Body of pancreas (tissue), 4 donors: ENCODE measurements around the gene LITAF. TPM values are rescaled to one million over a fixed set of nuclear protein-coding genes. Genes with fewer than 3 reads are reported as not detected.

Experiments used
- ATAC-seq: fragments of 150-250 bp; one replicate; pipeline ENCODE4 v1.9.1; 2016
- DNase-seq, 4 donors: peaks; one replicate each; pipeline ENCODE4 v3.0.0-alpha.2; 2019
- H3K27ac ChIP-seq, 4 donors: fragments of 200-600 bp; sonication (generic); 1 replicate in 3 of 4; 2 replicates in 1 of 4; pipeline versions ENCODE4 v1.5.1 to v1.6.1; 2016 to 2019; ENCODE audit warnings: mild to moderate bottlenecking in 1 of 4, mixed read lengths in 1 of 4, moderate library complexity in 1 of 4
- H3K27me3 ChIP-seq, 2 donors: fragments of 200-600 bp; sonication (generic); one replicate each; pipeline ENCODE4 v1.6.0; 2016; ENCODE audit warnings: mild to moderate bottlenecking in 1 of 2
- H3K36me3 ChIP-seq, 2 donors: fragments of 200-600 bp; sonication (generic); replicated peaks in 1 of 2; 2 replicates each; pipeline ENCODE4 v1.5.1; 2016; ENCODE audit warnings: low read depth in 2 of 2; ENCODE audit not compliant: insufficient read depth in 1 of 2
- H3K4me1 ChIP-seq: fragments of 200-600 bp; sonication (generic); one replicate; pipeline ENCODE4 v1.6.0; 2016
- H3K4me3 ChIP-seq, 2 donors: fragments of 200-600 bp; sonication (generic); 1 replicate in 1 of 2; 2 replicates in 1 of 2; pipeline ENCODE4 v1.5.1; 2016 to 2019
- H3K9me3 ChIP-seq, 3 donors: fragments of 200-600 bp; sonication (generic); 1 replicate in 2 of 3; 2 replicates in 1 of 3; pipeline ENCODE4 v1.5.1; 2016
- POLR2A ChIP-seq, 3 donors: fragments of 450-650 bp; IDR thresholded peaks; one replicate each; pipeline ENCODE4 v1.6.1; 2016; ENCODE audit warnings: antibody characterized with exemption in 3 of 3, mild to moderate bottlenecking in 2 of 3
- WGBS, 2 donors: methylation state at CpG; one replicate each; pipeline ENCODE4 v1.1.5; 2017; 5-methylcytosine and 5-hydroxymethylcytosine counted together
- intact Hi-C: fragments of 100-400 bp; cut with DNase I; formaldehyde crosslinking; loops from one replicate; pipeline ENCODE4 v1.15.1; 2023
- total RNA-seq, 2 donors: library from RNA; depleted of rRNA; stranded (reverse); fragments of >200 nt; gene quantifications; one replicate each; pipeline ENCODE4 v1.1.0, GENCODE V29; 2016
- TF ChIP-seq, protein P1 (sequence below), 7 experiments: fragments of 450-650 bp in 4 of 7; fragments of 200-600 bp in 3 of 7; sonication (generic) in 3 of 7; IDR thresholded peaks; one replicate each; pipeline ENCODE4 v1.5.1; 2016 to 2019; ENCODE audit warnings: antibody characterized with exemption in 7 of 7

LITAF gene
- total RNA-seq, 2 donors from 2014 or later = 24.9 to 25.7 TPM

DNA sequence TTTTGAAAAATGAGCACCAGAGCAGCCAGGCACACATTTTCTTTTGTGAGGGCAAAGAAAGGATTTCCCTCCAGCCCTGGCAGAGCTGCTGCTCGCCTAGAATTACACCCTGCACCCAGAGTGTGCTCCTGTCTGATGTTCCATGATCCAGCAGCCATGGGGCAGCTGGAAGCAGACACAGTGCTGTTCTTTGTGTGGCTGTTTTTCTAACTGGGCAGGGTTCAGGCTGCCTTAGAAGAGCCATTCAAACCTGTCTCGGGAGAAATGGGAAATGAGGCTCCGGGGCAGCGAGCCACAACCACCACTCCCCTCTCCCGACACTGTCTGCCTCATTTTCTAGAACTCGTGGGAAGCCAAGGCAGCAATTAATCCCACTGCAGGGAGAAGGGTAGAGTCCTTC, 28.9 kb downstream of the LITAF start:
- Histone ChIP-seq H3K27ac (peak overlapping the region; percentile 19 to 74 (median 54)), H3K9me3 (no peaks in the 10 kb centered on the region), H3K4me1 (peaks cover 62% of the 10 kb centered on the region), H3K36me3 (peaks cover 0 to 4% of the 10 kb centered on the region in 2 donors), H3K4me3 (no peak overlapping the region), H3K27me3 (no peaks in the 10 kb centered on the region)
- intact Hi-C loops = no loop called here
- no peak for TF ChIP-seq POLR2A (IDR thresholded peaks at IDR 0.05)
- TF ChIP-seq, protein P1, sequence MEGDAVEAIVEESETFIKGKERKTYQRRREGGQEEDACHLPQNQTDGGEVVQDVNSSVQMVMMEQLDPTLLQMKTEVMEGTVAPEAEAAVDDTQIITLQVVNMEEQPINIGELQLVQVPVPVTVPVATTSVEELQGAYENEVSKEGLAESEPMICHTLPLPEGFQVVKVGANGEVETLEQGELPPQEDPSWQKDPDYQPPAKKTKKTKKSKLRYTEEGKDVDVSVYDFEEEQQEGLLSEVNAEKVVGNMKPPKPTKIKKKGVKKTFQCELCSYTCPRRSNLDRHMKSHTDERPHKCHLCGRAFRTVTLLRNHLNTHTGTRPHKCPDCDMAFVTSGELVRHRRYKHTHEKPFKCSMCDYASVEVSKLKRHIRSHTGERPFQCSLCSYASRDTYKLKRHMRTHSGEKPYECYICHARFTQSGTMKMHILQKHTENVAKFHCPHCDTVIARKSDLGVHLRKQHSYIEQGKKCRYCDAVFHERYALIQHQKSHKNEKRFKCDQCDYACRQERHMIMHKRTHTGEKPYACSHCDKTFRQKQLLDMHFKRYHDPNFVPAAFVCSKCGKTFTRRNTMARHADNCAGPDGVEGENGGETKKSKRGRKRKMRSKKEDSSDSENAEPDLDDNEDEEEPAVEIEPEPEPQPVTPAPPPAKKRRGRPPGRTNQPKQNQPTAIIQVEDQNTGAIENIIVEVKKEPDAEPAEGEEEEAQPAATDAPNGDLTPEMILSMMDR (IDR thresholded peaks at IDR 0.05) = no peak
- DNase-seq = no peak
- no peak for ATAC-seq
- 36 to 41% methylated on average over 5 to 6 of the region's 6 CpGs for WGBS, 2 donors

DNA sequence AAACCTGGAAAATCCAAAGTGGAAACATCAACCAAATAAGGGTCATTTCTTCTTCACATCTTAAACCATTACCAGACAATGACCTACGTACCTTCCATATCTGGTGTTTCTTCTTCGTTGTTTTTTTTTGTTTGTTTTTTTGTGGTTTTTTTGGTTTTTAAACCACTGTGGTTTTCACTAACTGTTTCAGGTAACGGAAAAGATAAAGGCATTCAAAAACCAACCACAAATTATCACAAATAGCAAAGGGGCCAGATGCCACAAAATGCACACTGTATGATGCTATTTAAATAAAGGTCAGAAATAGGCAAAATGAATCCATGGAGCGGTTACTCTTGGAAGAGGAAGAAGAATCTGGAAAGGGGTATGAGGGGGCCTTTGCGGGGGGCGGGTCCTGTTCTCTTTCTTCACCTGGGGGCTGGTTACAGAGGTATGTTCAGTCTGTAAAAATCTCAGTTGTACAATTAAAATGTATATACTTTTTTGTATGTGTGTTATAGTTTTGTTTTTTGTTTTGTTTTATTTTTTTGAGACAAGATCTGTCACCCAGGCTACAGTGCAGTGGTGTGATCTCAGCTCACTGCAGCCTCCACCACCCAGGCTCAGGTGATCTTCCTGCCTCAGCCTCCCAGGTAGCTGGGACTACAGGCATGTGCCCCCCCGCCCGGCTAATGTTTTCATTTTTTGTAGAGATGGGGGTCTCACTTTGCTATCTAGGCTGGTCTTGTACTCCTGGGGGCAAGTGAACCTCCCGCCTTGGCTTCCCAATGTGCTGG, 29.6 kb downstream of the LITAF start:
- WGBS, 2 donors = 83 to 90% methylated on average over 9 of the region's 9 CpGs
- peaks cover 0 to 4% of the 10 kb centered on the region in 2 donors for H3K36me3 ChIP-seq
- H3K4me3 ChIP-seq = no peak overlapping the region
- intact Hi-C loops = no loop called here
- no peaks in the 10 kb centered on the region for H3K9me3 ChIP-seq
- H3K27ac ChIP-seq = peak overlapping the region in 3 of 4 donors; percentile 44 to 74 (median 63)
- TF ChIP-seq, protein P1 (IDR thresholded peaks at IDR 0.05) = no peak
- TF ChIP-seq POLR2A (IDR thresholded peaks at IDR 0.05) = no peak
- DNase-seq (no peak), ATAC-seq (no peak)
- peaks cover 60% of the 10 kb centered on the region for H3K4me1 ChIP-seq
- no peaks in the 10 kb centered on the region for H3K27me3 ChIP-seq

DNA sequence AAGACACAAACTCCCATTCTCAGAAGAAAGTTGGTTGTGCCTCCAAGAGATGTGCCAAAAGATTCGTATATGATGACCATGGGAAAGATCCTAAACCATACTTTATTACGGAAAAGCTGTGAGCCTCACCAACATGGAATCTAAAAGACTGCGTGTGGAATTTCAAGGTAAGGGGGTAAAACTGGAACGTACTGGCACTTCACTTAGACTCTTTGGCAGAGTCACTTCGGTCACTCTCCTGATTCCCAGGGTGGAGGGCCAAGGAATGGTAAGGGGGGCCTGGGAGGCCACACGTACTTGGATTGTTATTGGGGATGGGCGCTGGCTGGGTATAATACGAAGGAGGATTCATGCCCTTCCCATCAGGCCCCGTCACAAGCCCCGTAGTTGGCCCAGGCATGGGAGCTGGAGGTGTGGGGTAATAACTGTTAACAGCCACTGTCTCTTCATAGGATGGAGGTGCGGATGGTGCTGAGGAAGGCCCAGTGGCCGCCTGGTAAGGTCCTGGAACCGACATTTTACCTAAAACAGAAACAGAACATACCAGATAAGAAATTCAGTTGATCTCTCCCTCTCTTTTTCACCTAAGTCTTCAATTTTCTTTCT, 30.4 kb downstream of the LITAF start:
- H3K36me3 ChIP-seq = peaks cover 0 to 4% of the 10 kb centered on the region in 2 donors
- ATAC-seq = no peak
- 93 to 96% methylated on average over 13 of the region's 13 CpGs for whole genome bisulfite sequencing, 2 donors
- TF ChIP-seq, protein P1 (IDR thresholded peaks at IDR 0.05) = no peak
- TF ChIP-seq POLR2A (IDR thresholded peaks at IDR 0.05) = no peak
- H3K27me3 ChIP-seq = no peaks in the 10 kb centered on the region
- intact Hi-C loops = no loop called here
- no peaks in the 10 kb centered on the region for H3K9me3 ChIP-seq
- H3K4me1 ChIP-seq = peaks cover 53% of the 10 kb centered on the region
- peak overlapping the region in 1 of 4 donors; percentile 74 for H3K27ac ChIP-seq
- H3K4me3 ChIP-seq = no peak overlapping the region
- no peak for DNase-seq

DNA sequence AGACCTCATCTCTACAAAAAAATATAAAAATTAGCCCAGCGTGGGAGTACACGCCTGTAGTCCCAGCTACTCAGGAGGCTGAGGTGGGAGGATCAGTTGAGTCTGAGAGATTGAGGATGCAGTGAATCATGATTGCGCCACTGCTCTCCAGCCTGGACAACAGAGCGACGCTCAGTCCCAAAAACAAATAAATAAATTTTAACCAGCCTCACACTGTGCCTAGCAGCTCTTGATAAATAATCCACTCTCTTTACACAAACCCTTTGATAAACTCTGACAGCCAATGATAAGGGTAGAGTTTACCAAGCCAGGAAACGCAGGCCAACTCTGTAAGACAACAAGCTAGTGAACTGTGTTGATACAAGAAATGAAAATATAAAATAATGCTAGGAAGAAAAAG, 32.7 kb downstream of the LITAF start:
- Histone ChIP-seq H3K36me3 (peaks cover 2 to 6% of the 10 kb centered on the region in 2 donors), H3K9me3 (no peaks in the 10 kb centered on the region), H3K4me1 (peaks cover 53% of the 10 kb centered on the region), H3K27ac (peak overlapping the region in 3 of 4 donors; percentile 36 to 74 (median 70)), H3K4me3 (no peak overlapping the region), H3K27me3 (no peaks in the 10 kb centered on the region)
- TF ChIP-seq, protein P1 (IDR thresholded peaks at IDR 0.05) = no peak
- no peak for TF ChIP-seq POLR2A (IDR thresholded peaks at IDR 0.05)
- intact Hi-C loops = no loop called here
- peak; percentile 88 for ATAC-seq
- DNase-seq = peak in 2 of 4 donors; percentile 47 to 53
- 24 to 28% methylated on average over 6 of the region's 6 CpGs for WGBS, 2 donors
